Liver (tissue), 3 donors: ENCODE data around the gene CTSC.

Experiments
- RAD21 ChIP-seq, 2 donors: IDR thresholded peaks; 2 replicates each; pipeline ENCODE4 v1.6.1; 2016; ENCODE audit warnings: antibody characterized with exemption in 2 of 2, mild to moderate bottlenecking in 2 of 2
- REST ChIP-seq: IDR thresholded peaks from 2 replicates; pipeline ENCODE4 v1.6.1; 2016; ENCODE audit warnings: antibody characterized with exemption, mild to moderate bottlenecking
- TF ChIP-seq, protein P1 (sequence below): fragments of 150-350 bp; IDR thresholded peaks from 2 replicates; pipeline ENCODE4 v1.5.1; 2017; ENCODE audit warnings: improper control_type of control experiment, low read depth, low read length; ENCODE audit not compliant: missing input control
- donor health status: healthy.
- donor health status: healthy.

DNA sequence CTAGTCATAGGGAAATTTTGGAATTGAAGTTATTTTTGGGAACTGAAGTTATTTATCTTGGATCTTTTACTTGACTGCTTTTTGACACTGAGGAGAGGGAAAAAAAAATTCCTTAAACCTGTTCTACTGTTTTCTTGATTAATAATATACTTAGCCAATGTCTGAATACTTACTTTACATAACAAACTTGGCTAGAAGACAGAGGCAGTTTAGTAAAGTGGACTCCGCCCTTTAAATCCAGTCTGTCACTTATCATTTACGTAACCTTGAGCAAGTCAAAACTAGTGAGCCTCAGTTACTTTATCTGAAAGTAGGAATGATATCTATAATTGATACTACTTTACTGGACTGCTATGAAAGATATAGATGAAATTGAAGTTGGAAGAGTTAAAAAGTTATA is 19.5 kb downstream of the CTSC start:
- TF ChIP-seq, protein P1, sequence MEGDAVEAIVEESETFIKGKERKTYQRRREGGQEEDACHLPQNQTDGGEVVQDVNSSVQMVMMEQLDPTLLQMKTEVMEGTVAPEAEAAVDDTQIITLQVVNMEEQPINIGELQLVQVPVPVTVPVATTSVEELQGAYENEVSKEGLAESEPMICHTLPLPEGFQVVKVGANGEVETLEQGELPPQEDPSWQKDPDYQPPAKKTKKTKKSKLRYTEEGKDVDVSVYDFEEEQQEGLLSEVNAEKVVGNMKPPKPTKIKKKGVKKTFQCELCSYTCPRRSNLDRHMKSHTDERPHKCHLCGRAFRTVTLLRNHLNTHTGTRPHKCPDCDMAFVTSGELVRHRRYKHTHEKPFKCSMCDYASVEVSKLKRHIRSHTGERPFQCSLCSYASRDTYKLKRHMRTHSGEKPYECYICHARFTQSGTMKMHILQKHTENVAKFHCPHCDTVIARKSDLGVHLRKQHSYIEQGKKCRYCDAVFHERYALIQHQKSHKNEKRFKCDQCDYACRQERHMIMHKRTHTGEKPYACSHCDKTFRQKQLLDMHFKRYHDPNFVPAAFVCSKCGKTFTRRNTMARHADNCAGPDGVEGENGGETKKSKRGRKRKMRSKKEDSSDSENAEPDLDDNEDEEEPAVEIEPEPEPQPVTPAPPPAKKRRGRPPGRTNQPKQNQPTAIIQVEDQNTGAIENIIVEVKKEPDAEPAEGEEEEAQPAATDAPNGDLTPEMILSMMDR: no peak
- TF ChIP-seq REST: no peak
- no peak for TF ChIP-seq RAD21 (IDR thresholded peaks at IDR 0.05)
